SU-DHL-6 (cell line): ENCODE data around the gene KCNH1.

ENCODE experiments used
- CTCF ChIP-seq: fragments of 200-600 bp; sonication (generic); IDR thresholded peaks from one replicate; pipeline ENCODE4 v1.5.1; 2017; ENCODE audit warnings: antibody characterized with exemption, mild to moderate bottlenecking, low read length, moderate library complexity; ENCODE audit not compliant: insufficient read depth, poor library complexity, severe bottlenecking
- EZH2phosphoT487 ChIP-seq: fragments of 200-600 bp; sonication (generic), shearing (Covaris generic); conservative IDR thresholded peaks from 2 replicates; pipeline ENCODE4 v1.6.1; 2018; ENCODE audit warnings: mild to moderate bottlenecking, antibody characterized with exemption, low read length, moderate library complexity, mixed read lengths

GRCh38 chr1:210848474-210848873 is 285.5 kb downstream of the KCNH1 start:
- TF ChIP-seq CTCF (no peak), EZH2phosphoT487 (no peak)
